Stomach (tissue), 9 donors: ENCODE data around the gene PAAF1. TPM values are rescaled to one million over a fixed set of nuclear protein-coding genes. Genes with fewer than 3 reads are reported as not detected.

Experiments
- DNase-seq, 2 donors: peaks; one replicate each; pipeline versions ENCODE4 v3.0.0 to v3.0.0-alpha.2; 2013 to 2019
- H3K27ac ChIP-seq, 5 donors: fragments of 200-600 bp in 4 of 5; sonication (generic) in 4 of 5; one replicate each; pipeline ENCODE4 v1.5.1; 2013 to 2019; ENCODE audit warnings: mild to moderate bottlenecking in 1 of 5, moderate library complexity in 1 of 5
- H3K27me3 ChIP-seq, 3 donors: fragments of 200-600 bp; sonication (generic); one replicate each; pipeline ENCODE4 v1.5.1; 2017 to 2019; ENCODE audit warnings: mixed run types in 1 of 3
- H3K36me3 ChIP-seq, 4 donors: fragments of 200-600 bp; sonication (generic); 1 replicate in 3 of 4; 2 replicates in 1 of 4; pipeline ENCODE4 v1.5.1; 2016 to 2019
- H3K4me1 ChIP-seq, 4 donors: fragments of 200-600 bp; sonication (generic); one replicate each; pipeline ENCODE4 v1.5.1; 2016 to 2019
- H3K4me3 ChIP-seq, 4 donors: fragments of 200-600 bp; sonication (generic) in 3 of 4; one replicate each; pipeline ENCODE4 v1.5.1; 2016 to 2019; ENCODE audit warnings: mild to moderate bottlenecking in 1 of 4
- H3K9me3 ChIP-seq, 4 donors: fragments of 200-600 bp; sonication (generic); one replicate each; pipeline ENCODE4 v1.5.1; 2016 to 2019
- CTCF ChIP-seq, 7 experiments: fragments of 450-650 bp in 4 of 7; fragments of 200-600 bp in 3 of 7; sonication (generic) in 3 of 7; IDR thresholded peaks; one replicate each; pipeline ENCODE4 v1.5.1; 2016 to 2019; ENCODE audit warnings: antibody characterized with exemption in 7 of 7, control low read depth in 2 of 7, mild to moderate bottlenecking in 1 of 7
- EP300 ChIP-seq: sonication (generic); formaldehyde crosslinking; IDR thresholded peaks from one replicate; pipeline ENCODE4 v1.6.1; 2017; ENCODE audit warnings: antibody characterized with exemption
- POLR2A ChIP-seq, 4 donors: fragments of 450-650 bp; IDR thresholded peaks; one replicate each; pipeline ENCODE4 v1.6.1; 2016; ENCODE audit warnings: antibody characterized with exemption in 4 of 4, control low read depth in 2 of 4, mild to moderate bottlenecking in 1 of 4, moderate library complexity in 1 of 4
- POLR2AphosphoS5 ChIP-seq, 3 donors: sonication (generic); formaldehyde crosslinking; IDR thresholded peaks; one replicate each; pipeline ENCODE4 v1.6.1; 2016; ENCODE audit warnings: antibody characterized with exemption in 3 of 3
- WGBS, 5 donors: extraction: QIAGEN DNeasy Blood & Tissue Kit in 3 of 5; methylation state at CpG; one replicate each; pipeline versions ENCODE4 v1.1.5 to v1.1.7; 2013 to 2018; 5-methylcytosine and 5-hydroxymethylcytosine counted together
- intact Hi-C: fragments of 100-400 bp; cut with DNase I; formaldehyde crosslinking; loops from one replicate; pipeline ENCODE4 v1.15.1; 2023; ENCODE audit warnings: low total_unique reads
- polyA plus RNA-seq, 3 donors: library from polyadenylated mRNA; stranded (reverse); fragments of 200-250 nt; gene quantifications; one replicate each; pipeline ENCODE4 v1.2.3, GENCODE V29; 2013
- total RNA-seq, 5 donors: library from RNA; depleted of rRNA; stranded (reverse); fragments of >200 nt; gene quantifications; one replicate each; pipeline versions ENCODE4 v1.1.0 to v1.2.3, GENCODE V29; 2014 to 2016
- donor health status: healthy with polysubstance abuse.
- donor health status: Bipolar disorder and iron deficiency.
- donor health status: healthy.

Gene PAAF1
- total and polyA plus RNA-seq, 8 donors: 5.4 to 20.4 (median 13.1) TPM; not detected in 1

GRCh38 chr11:73965076-73965763, 88.4 kb downstream of the PAAF1 start:
- Histone ChIP-seq H3K9me3 (no peaks in the 10 kb centered on the region), H3K36me3 (no peaks in the 10 kb centered on the region), H3K4me1 (peaks cover 0 to 13% (median 11%) of the 10 kb centered on the region in 4 donors), H3K4me3 (no peak overlapping the region), H3K27me3 (no peaks in the 10 kb centered on the region), H3K27ac (no peak overlapping the region)
- TF ChIP-seq POLR2AphosphoS5 (IDR thresholded peaks at IDR 0.05) (no peak), POLR2A (IDR thresholded peaks at IDR 0.05) (no peak), EP300 (no peak)
- intact Hi-C loops: no loop called here
- no peak for DNase-seq
- whole genome bisulfite sequencing, 5 donors: 46 to 72% (median 63%) methylated on average over 10 of the region's 10 CpGs

- WGBS, 5 donors: 40 to 52% (median 49%) methylated on average over 2 of the region's 2 CpGs
- no peak overlapping the region for H3K27ac ChIP-seq
- H3K4me3 ChIP-seq: no peak overlapping the region
- no peaks in the 10 kb centered on the region for H3K27me3 ChIP-seq
- H3K36me3 ChIP-seq: no peaks in the 10 kb centered on the region
- H3K9me3 ChIP-seq: no peaks in the 10 kb centered on the region
- intact Hi-C loops: no loop called here
- H3K4me1 ChIP-seq: peaks cover 0 to 13% (median 11%) of the 10 kb centered on the region in 4 donors
- no peak for TF ChIP-seq EP300
- no peak for TF ChIP-seq CTCF (IDR thresholded peaks at IDR 0.05)
- TF ChIP-seq POLR2AphosphoS5 (IDR thresholded peaks at IDR 0.05): no peak
- TF ChIP-seq POLR2A (IDR thresholded peaks at IDR 0.05): no peak
- DNase-seq: no peak
Measured at GRCh38 chr11:73965764-73966121, 88.9 kb downstream of the PAAF1 start.

GRCh38 chr11:73968356-73968966, 91.7 kb downstream of the PAAF1 start:
- no peaks in the 10 kb centered on the region for H3K27me3 ChIP-seq
- H3K9me3 ChIP-seq: no peaks in the 10 kb centered on the region
- no peak overlapping the region for H3K4me3 ChIP-seq
- H3K4me1 ChIP-seq: peaks cover 0 to 21% (median 17%) of the 10 kb centered on the region in 4 donors
- H3K27ac ChIP-seq: no peak overlapping the region
- DNase-seq: no peak
- TF ChIP-seq CTCF (IDR thresholded peaks at IDR 0.05): no peak
- TF ChIP-seq POLR2AphosphoS5 (IDR thresholded peaks at IDR 0.05): no peak
- no peak for TF ChIP-seq POLR2A (IDR thresholded peaks at IDR 0.05)
- no peak for TF ChIP-seq EP300
- intact Hi-C loops: no loop called here
- H3K36me3 ChIP-seq: peaks cover 0 to 4% (median 0%) of the 10 kb centered on the region in 4 donors
- 82 to 91% (median 87%) methylated on average over 15 of the region's 15 CpGs for WGBS, 5 donors

GRCh38 chr11:73969091-73969490, 92.3 kb downstream of the PAAF1 start:
- Histone ChIP-seq H3K27ac (no peak overlapping the region), H3K27me3 (no peaks in the 10 kb centered on the region), H3K36me3 (peaks cover 0 to 10% (median under 1%) of the 10 kb centered on the region in 4 donors), H3K9me3 (no peaks in the 10 kb centered on the region), H3K4me3 (no peak overlapping the region), H3K4me1 (peaks cover 0 to 27% (median 21%) of the 10 kb centered on the region in 4 donors)
- TF ChIP-seq POLR2AphosphoS5 (IDR thresholded peaks at IDR 0.05) (no peak), POLR2A (IDR thresholded peaks at IDR 0.05) (no peak), EP300 (no peak), CTCF (IDR thresholded peaks at IDR 0.05) (no peak)
- 58 to 77% (median 71%) methylated on average over 2 of the region's 2 CpGs for WGBS, 5 donors
- intact Hi-C loops: no loop called here
- no peak for DNase-seq
